ENCODE measurements around the gene TPPP. TPM values are rescaled to one million over a fixed set of nuclear protein-coding genes. Genes with fewer than 3 reads are reported as not detected.

TPPP gene
- total and polyA plus RNA-seq, 2 experiments from 2014 or later: not detected

- Histone ChIP-seq H4K20me1 (ENCODE audit: insufficient read depth) (no peaks in the 10 kb centered on the region), H3F3A (ENCODE audit: insufficient read depth) (no peaks in the 10 kb centered on the region; the same call in 1 of the 2 replicates), H3K27ac (no peak overlapping the region), H3K79me2 (ENCODE audit: insufficient read depth) (no peaks in the 10 kb centered on the region), H3K9me3 (ENCODE audit: low read depth) (no peaks in the 10 kb centered on the region), H3K4me3 (no peak overlapping the region), H3K36me3 (ENCODE audit: low read depth) (no peaks in the 10 kb centered on the region), H2AFZ (no peak overlapping the region), H3K9ac (no peak overlapping the region), H3K4me2 (ENCODE audit: unreplicated experiment) (no peak overlapping the region), H3K27me3 (replicated peaks; ENCODE audit: insufficient read depth) (no peaks in the 10 kb centered on the region), H3K9me2 (ENCODE audit: insufficient read depth) (no peaks in the 10 kb centered on the region), H3K4me1 (ENCODE audit: insufficient read depth) (no peaks in the 10 kb centered on the region)
- WGBS, 2 experiments (ENCODE audit: low coverage in 1 of 2, low lambda C conversion rate in 2 of 2, missing lambda C conversion rate in 2 of 2): 94 to 95% methylated on average over 11 to 16 of the region's 16 CpGs
- TF ChIP-seq EZH2 (IDR thresholded peaks at IDR 0.05; ENCODE audit: insufficient read depth, poor library complexity, severe bottlenecking) (no peak), EZH2phosphoT487 (IDR thresholded peaks at IDR 0.05; ENCODE audit: insufficient read depth, low read depth) (no peak)
- in situ Hi-C loops (cut with MboI): loop anchor here (25.0 kb wide), 1 partner anchor 511 kb away; no protein-coding TSS in a partner anchor
- DNase-seq: no peak
Observed at GRCh38 chr5:651296-652022, 41.7 kb downstream of the TPPP start.

- Histone ChIP-seq H3K36me3 (ENCODE audit: low read depth) (no peaks in the 10 kb centered on the region), H3K27me3 (replicated peaks; ENCODE audit: insufficient read depth) (no peaks in the 10 kb centered on the region), H3K4me1 (ENCODE audit: insufficient read depth) (no peaks in the 10 kb centered on the region), H3F3A (ENCODE audit: insufficient read depth) (no peaks in the 10 kb centered on the region; the same call in 1 of the 2 replicates), H3K9me2 (ENCODE audit: insufficient read depth) (no peaks in the 10 kb centered on the region), H3K27ac (no peak overlapping the region), H3K4me3 (no peak overlapping the region), H2AFZ (no peak overlapping the region), H3K9ac (no peak overlapping the region), H4K20me1 (ENCODE audit: insufficient read depth) (no peaks in the 10 kb centered on the region), H3K9me3 (ENCODE audit: low read depth) (no peaks in the 10 kb centered on the region), H3K79me2 (ENCODE audit: insufficient read depth) (no peaks in the 10 kb centered on the region), H3K4me2 (ENCODE audit: unreplicated experiment) (no peak overlapping the region)
- DNase-seq: no peak
- in situ Hi-C loops (cut with MboI): no loop called here
- no peak for TF ChIP-seq EZH2phosphoT487 (IDR thresholded peaks at IDR 0.05; ENCODE audit: insufficient read depth, low read depth)
- TF ChIP-seq EZH2 (IDR thresholded peaks at IDR 0.05; ENCODE audit: insufficient read depth, poor library complexity, severe bottlenecking): no peak
- 96 to 100% methylated on average over 9 of the region's 9 CpGs for WGBS, 2 experiments (ENCODE audit: low coverage in 1 of 2, low lambda C conversion rate in 2 of 2, missing lambda C conversion rate in 2 of 2)
Observed at GRCh38 chr5:647727-648126, 45.4 kb downstream of the TPPP start.

- no peaks in the 10 kb centered on the region; the same call in 1 of the 2 replicates for H3F3A ChIP-seq (ENCODE audit: insufficient read depth)
- no peak overlapping the region for H2AFZ ChIP-seq
- no peak overlapping the region for H3K27ac ChIP-seq
- no peaks in the 10 kb centered on the region for H3K4me1 ChIP-seq (ENCODE audit: insufficient read depth)
- no peaks in the 10 kb centered on the region for H3K9me3 ChIP-seq (ENCODE audit: low read depth)
- no peaks in the 10 kb centered on the region for H3K9me2 ChIP-seq (ENCODE audit: insufficient read depth)
- in situ Hi-C loops (cut with MboI): no loop called here
- 100% methylated on average over 4 of the region's 4 CpGs for WGBS, 2 experiments (ENCODE audit: low coverage in 1 of 2, low lambda C conversion rate in 2 of 2, missing lambda C conversion rate in 2 of 2)
- no peaks in the 10 kb centered on the region for H3K36me3 ChIP-seq (ENCODE audit: low read depth)
- DNase-seq: no peak
- no peak overlapping the region for H3K9ac ChIP-seq
- no peaks in the 10 kb centered on the region for H3K79me2 ChIP-seq (ENCODE audit: insufficient read depth)
- H3K4me3 ChIP-seq: no peak overlapping the region
- no peaks in the 10 kb centered on the region for H3K27me3 ChIP-seq (replicated peaks; ENCODE audit: insufficient read depth)
- TF ChIP-seq EZH2 (IDR thresholded peaks at IDR 0.05; ENCODE audit: insufficient read depth, poor library complexity, severe bottlenecking) (no peak), EZH2phosphoT487 (IDR thresholded peaks at IDR 0.05; ENCODE audit: insufficient read depth, low read depth) (no peak)
- no peaks in the 10 kb centered on the region for H4K20me1 ChIP-seq (ENCODE audit: insufficient read depth)
- H3K4me2 ChIP-seq (ENCODE audit: unreplicated experiment): no peak overlapping the region
Observed at GRCh38 chr5:647311-647710, 45.8 kb downstream of the TPPP start.

GRCh38 chr5:646396-647201, 46.6 kb downstream of the TPPP start:
- H4K20me1 ChIP-seq (ENCODE audit: insufficient read depth): no peaks in the 10 kb centered on the region
- no peaks in the 10 kb centered on the region for H3K4me1 ChIP-seq (ENCODE audit: insufficient read depth)
- DNase-seq: no peak

More at GRCh38 chr5:646396-647201, 46.6 kb downstream of the TPPP start:
- Histone ChIP-seq H3K4me3 (no peak overlapping the region), H3K27me3 (replicated peaks; ENCODE audit: insufficient read depth) (no peaks in the 10 kb centered on the region), H2AFZ (no peak overlapping the region), H3K79me2 (ENCODE audit: insufficient read depth) (no peaks in the 10 kb centered on the region), H3K36me3 (ENCODE audit: low read depth) (no peaks in the 10 kb centered on the region), H3F3A (ENCODE audit: insufficient read depth) (no peaks in the 10 kb centered on the region; the same call in 1 of the 2 replicates), H3K9me3 (ENCODE audit: low read depth) (no peaks in the 10 kb centered on the region), H3K9me2 (ENCODE audit: insufficient read depth) (no peaks in the 10 kb centered on the region), H3K4me2 (ENCODE audit: unreplicated experiment) (no peak overlapping the region), H3K27ac (no peak overlapping the region), H3K9ac (no peak overlapping the region)
- in situ Hi-C loops (cut with MboI): no loop called here
- TF ChIP-seq EZH2 (IDR thresholded peaks at IDR 0.05; ENCODE audit: insufficient read depth, poor library complexity, severe bottlenecking): no peak
- TF ChIP-seq EZH2phosphoT487 (IDR thresholded peaks at IDR 0.05; ENCODE audit: insufficient read depth, low read depth): no peak
- WGBS, 2 experiments (ENCODE audit: low coverage in 1 of 2, low lambda C conversion rate in 2 of 2, missing lambda C conversion rate in 2 of 2): 97% methylated on average over 18 of the region's 18 CpGs

Data from GM23248 (cell line).